ENCODE measurements around the gene ZKSCAN4. TPM values are rescaled to one million over a fixed set of nuclear protein-coding genes. Genes with fewer than 3 reads are reported as not detected.

Gene ZKSCAN4
- 11.6 TPM for polyA plus RNA-seq (ENCODE audit: insufficient read length)
- long read RNA-seq, donor 1, partial matches to known transcripts: 5 of 9 reads
- long read RNA-seq, donor 1, other reads (novel, unspliced or antisense): 0 of 9 reads
- long read RNA-seq, donor 2, transcript ZKSCAN4-201 (5 exons, 2,375 nt): major isoform, 5 of 5 reads
- long read RNA-seq, donor 2, partial matches to known transcripts: 0 of 5 reads
- long read RNA-seq, donor 2, other reads (novel, unspliced or antisense): 0 of 5 reads
- long read RNA-seq, donor 3, partial matches to known transcripts: 0 of 1 reads
- long read RNA-seq, donor 3, other reads (novel, unspliced or antisense): 0 of 1 reads
- long read RNA-seq, donor 4: 0 reads
- long read RNA-seq, donor 5, partial matches to known transcripts: 0 of 4 reads
- long read RNA-seq, donor 5, other reads (novel, unspliced or antisense): 0 of 4 reads
- long read RNA-seq, donor 6, partial matches to known transcripts: 5 of 5 reads
- long read RNA-seq, donor 6, other reads (novel, unspliced or antisense): 0 of 5 reads
- long read RNA-seq, donor 7, partial matches to known transcripts: 0 of 3 reads
- long read RNA-seq, donor 7, other reads (novel, unspliced or antisense): 0 of 3 reads
- long read RNA-seq, donor 8, partial matches to known transcripts: 35 of 35 reads
- long read RNA-seq, donor 8, other reads (novel, unspliced or antisense): 0 of 35 reads

DNA sequence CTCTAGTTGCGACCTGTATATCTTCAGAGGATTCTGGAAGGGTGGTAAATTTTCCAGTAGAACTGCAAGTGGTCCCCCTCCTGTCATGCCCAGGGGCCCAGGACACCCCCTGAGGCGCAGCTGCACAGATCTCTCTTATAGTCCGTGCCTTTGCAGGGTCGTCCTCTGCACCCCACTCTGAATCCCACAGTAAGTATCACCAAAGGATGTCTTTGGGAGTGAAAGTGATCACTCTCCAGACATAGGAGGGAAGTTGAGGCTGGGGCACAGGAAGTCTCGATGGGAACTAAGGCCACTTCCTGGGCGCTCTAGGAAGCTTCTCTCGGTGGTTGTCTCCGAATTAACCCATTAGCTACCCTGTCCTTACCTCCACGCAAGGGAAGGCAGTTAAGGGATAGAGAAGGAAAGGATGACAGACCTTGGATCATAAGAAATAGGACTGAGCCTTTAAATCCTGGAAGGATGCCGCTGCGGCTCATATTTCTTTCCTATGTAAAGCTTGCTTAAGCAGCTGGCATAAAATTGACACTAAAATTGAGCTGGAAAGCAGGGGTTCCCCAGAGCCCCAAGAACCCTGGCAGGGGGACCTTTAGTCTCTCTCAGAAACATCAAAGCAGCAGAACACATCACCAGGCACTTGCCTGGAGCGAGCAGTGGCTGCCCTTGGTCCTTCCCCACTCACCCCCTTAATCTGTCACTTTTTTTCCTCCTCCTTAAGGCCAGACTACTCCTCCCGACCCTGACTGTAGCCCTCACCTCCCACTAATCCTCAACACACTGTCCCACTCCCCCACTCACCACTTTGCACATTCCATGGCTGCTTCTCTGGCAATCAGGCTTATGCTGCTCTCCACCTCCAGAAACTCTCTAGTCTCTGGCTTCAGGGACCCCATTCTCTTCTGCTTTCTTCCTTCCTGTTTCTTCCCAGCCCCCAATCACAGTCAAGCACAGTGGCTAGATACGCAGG, at the start of gene ZKSCAN4:
ZKSCAN4 (minus strand) TSS at position 261 of the 967 bp plus-strand sequence. CDS start 289 bp downstream, outside the sequence.
- peak; percentile 92 for DNase-seq

DNA sequence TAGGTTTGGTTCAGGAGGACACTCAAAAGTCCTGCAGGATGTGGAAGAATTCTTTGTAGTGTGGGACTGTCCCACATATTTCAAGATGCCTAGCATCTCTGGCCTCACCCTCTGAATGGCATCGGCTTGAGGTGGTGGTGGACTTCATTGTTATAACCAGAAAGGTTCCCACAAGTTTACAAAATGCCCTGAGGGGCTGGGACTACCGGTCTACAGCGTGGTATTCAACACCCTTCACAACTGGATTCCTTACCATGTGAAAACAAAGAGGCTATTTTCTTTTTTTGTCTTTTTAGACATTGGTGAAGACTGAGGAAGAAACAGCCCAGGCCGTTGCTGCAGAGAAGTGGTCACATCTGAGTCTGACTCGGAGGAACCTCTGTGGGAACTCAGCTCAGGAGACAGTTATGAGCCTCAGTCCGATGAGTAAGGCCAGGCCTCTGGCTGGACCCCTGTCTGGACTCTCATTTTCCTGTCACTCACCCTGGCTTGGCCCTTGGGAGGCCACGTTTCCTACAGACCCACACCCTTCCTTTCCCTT, 44.5 kb upstream of the ZKSCAN4 start:
- no peak for DNase-seq

DNA sequence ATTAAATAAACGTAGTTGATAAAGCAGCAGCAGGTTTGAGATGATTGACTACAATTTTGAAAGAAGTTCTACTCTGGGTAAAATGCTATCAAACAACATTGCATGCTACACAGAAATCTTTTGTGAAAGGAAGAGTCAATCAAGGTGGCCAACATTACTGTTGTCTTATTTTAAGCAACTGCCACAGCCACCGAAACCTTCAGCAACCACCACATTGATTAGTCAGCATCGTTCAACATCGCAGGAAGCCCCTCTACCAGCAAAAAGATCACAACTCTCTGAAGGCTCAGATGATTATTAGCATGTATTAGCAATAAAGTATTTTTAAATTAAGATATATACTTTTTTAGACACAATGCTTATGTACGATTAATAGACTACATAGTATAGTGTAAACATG, 43.3 kb upstream of the ZKSCAN4 start:
- no peak for DNase-seq

DNA sequence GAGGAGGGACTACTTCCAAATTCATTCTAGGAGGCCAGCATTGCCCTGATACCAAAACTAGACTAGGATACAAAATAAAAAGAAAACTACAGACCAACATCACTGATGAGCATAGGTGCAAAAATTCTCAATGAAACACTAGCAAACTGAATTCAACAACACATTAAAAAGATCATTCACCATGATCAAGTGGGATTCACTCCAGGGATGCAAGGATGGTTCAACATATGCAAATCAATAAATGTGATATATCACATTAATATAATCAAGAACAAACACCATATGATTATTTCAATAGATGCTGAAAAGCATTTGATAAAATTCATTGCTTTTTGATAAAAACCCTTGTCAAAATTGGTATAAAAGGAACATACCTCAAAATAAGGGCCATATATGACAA, 39.5 kb upstream of the ZKSCAN4 start:
- DNase-seq: no peak

DNA sequence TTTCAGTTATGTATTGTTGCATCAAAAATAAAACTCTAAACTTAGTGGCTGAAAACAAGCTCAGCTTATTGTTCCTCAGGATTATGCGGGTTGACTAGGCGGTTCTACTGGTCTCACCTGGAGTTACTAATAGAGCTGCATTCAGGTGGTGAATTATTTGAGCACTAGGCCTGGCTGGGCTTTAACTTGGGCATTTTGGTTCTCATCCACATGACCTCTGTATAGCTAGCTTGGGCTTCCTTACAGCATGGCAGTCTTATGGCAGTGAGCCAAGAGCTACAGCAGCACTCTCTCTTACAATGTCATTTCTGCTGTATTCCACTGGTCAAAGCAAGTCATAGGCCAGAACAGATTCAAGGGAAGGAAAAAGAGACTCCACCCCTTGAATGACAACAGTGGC, 30.9 kb upstream of the ZKSCAN4 start:
- DNase-seq: no peak

DNA sequence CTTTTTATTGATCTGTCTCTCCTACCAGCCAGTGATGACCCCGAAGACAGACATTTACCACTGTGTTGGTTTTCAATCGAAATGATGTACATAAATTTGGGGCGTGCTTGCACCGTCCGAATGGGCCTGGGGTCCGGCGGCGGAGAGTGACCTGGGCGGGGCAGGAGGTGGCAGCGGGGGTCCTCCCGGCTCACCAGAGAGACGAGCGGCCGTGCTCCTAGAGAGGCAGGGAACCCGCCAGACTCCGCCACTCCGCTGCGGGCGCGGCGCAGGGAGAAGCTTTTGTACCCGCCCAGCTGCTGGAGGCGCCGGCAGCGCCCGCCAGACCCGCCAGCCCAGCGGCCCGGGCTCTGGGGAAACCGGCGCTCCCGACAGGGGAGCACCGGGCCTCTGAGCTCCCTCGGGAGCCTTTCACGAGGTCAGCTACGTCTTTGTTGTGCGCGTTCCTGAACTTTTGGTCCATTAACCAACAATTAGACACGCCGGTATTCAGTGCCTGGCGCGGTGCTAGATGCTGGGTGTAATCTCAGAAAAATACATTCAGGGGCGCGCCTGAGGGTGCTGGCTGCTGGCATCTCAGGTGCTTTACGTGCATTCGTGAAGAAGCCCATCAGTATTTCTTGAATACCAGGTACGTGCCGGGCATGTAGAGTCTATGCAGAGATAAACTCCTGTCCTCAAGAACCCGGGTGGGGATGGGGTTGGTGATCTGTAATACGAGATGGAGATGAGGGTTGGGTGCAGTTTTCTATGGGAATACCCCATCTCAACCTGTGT, 29.4 kb upstream of the ZKSCAN4 start, which contains the start of gene PGBD1:
PGBD1 (plus strand) TSS at position 285 of the 777 bp plus-strand sequence. CDS start 2,242 bp downstream, outside the sequence.
- peak; percentile 60 for DNase-seq

DNA sequence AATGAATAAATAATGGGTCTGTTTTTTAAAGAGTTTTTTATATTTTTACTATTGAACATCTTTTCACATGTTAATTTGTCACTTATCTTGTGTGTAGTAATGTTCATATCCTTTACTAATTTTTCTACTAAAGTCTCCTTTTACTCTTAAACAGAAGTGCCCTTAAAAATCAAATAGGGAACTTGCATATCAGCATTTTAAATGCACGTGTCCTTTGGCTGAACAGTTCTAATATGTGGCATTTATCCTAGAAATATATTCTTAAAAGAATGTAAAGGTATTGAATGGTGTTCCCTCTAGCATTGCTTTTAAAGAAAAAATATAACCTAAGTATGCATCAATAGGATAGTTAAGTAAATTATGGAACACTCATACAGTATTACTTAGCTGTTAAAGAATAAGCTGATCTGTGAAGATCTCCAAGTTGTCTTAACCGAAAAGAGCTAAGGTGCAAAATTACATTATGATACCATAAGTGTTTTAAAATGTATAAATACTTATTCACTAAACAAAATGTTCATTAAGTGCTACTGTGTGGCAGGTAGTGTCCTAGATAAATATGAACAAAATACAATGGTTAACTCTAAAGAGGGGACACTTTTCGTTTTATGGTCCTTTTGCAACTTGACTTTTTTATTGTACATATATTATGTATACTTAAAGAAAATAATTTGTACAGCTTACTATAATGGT, 28.7 kb upstream of the ZKSCAN4 start:
- DNase-seq: no peak

DNA sequence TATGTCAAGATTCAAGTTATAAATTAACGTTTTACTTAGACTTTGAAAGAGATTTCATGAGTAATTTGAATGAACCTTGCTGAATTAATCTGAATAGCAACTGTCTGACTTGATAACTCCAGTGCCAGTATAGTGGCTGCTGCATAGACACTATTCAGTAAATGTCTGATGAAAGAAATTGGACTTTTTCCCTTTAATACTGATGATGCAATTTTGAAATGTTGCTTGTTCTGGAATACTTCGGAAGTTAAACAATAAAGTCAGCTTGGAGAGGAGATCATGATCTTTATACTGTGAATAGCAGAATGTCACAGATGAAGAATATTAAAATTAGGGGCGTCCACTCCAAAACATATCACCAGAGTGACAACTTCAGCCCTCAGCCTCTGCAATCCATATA, 25.7 kb upstream of the ZKSCAN4 start:
- DNase-seq: no peak

DNA sequence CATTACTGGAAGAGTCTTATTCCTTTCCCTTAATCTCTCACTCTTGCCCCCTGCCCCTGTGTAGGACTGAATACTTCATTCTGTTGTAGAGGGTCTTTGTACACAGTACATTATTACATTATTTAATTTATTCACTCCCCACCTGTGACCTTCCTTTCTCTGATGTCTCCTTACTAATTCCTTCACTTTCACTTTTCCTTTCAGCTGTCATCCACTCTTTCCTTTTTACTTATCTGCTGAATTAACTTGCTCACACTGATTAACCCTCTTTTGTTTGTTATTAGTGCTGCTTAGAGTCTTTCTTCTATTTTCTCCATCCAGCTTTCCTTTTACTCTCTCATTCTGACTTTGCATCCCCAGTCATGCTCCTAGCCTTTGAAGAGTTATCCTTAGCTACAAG, 22.8 kb upstream of the ZKSCAN4 start:
- DNase-seq: no peak

DNA sequence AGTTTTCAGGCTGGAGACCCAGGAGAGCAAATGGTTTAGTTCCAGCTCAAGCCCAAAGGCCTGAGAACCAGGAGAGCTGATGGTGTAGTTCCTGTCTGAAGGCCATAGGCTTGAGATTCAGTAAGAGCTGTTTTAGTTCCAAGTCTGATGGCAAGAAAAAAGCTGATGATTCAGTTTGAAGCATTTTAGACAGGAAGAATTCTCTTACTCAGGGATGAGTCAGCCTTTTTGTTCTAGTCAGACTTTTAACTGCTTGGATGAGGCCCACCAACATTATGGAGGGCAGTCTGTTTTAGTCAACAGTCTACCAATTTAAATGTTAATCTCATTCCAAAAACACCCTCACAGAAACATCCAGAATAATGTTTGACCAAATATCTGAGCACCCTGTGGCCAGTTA, 17.4 kb upstream of the ZKSCAN4 start:
- DNase-seq: no peak

DNA sequence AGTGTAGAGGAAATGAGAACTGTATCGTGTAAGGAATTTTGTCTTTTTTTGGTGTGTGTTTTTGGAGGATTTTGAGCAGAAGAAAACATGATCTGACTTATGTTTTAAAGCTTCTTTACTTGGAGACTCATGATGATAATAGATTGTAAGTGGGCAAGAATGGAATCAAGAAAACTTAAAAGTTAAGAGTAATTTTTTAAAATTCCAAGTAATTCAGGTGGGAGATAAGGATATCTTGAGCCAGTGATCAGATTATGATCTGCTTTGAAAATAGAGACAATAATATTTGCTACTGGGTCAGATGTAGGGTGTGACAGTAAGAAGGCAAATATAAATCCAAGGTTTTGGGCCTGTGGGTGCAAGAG, 15.6 kb upstream of the ZKSCAN4 start:
- DNase-seq: no peak

DNA sequence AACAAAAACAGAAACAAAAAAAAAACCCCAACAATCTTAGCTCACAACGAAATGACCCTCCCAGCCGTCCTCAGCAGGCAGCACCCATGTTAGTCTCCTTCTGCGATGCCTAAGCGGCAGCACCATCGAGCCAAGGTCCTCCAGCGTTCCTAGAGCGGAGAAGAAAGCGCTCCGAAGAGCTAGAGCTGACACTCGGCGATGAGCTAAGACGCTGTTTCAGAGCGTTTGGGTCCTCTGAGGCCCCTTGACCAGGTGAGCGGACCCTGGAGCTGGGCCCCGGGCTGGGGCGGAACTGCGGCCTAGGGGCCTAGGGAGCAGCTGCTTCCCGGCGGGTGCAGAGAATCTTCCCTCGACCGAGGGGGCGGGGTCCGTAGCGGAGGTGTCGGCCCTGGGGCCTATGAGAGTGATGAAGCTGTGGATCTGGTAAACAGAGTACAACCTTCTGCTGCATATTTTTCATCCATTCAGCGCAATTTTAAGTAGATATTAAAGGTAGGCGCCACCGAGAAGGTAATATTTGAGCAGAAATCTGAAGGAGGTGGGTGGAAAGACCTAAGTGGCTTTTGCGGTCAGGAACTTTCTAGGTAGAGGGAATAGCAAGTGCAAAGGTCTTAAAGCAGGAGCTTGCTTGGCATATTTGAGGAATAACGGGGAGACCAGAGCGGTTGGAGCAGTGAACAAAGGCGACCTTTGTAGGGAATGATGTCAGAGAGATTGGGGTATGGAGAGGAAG, 15.1 kb upstream of the ZKSCAN4 start, which contains the start of gene ZSCAN26:
ZSCAN26 (plus strand) TSS at position 182 of the 733 bp plus-strand sequence. CDS start 4,777 bp downstream, outside the sequence.
- peak; percentile 93 for DNase-seq

DNA sequence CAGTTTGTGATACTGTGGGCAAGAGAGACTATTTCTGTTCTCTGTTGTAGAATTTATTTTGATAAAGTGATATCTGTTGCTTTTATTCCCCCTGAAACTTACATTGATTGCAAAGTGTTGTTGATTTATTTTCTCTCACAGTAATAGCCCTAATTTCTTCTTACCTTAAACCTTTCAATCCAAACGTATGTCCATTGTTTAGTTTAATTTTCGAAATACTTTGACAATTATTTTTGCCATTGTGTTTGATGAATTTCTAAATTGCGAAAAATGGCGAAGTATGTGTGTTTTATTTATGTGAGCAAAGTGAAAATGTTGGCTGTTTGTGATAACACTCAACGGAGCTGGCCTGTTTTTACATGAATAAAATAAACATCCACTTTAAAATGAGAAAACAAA, 14.5 kb upstream of the ZKSCAN4 start:
- no peak for DNase-seq

DNA sequence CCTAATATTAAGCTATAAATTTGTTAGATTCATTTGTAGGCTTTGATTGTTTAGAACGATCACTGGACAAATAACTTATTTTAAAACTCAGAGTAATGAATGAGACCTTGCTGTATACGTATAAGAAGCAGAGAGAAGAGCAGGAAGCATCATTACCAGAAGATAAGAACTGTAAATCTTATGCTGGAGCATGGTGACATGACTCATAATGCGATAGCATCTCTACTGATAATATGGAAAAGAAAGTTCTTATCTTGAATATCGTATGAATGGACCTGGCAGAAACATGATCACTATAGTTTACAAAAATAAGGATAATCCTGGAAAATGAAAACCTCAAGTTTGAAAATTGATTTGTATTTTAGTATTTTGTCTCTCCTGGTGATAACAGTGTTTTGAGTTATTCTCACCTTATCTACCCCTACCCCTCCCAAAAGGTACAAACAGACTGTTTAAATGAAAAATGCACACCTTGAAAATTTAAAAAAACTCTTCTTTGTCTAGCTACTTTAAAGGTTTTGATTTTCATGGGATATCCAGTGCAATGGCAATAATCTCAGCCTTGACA, 12.8 kb upstream of the ZKSCAN4 start:
- no peak for DNase-seq

DNA sequence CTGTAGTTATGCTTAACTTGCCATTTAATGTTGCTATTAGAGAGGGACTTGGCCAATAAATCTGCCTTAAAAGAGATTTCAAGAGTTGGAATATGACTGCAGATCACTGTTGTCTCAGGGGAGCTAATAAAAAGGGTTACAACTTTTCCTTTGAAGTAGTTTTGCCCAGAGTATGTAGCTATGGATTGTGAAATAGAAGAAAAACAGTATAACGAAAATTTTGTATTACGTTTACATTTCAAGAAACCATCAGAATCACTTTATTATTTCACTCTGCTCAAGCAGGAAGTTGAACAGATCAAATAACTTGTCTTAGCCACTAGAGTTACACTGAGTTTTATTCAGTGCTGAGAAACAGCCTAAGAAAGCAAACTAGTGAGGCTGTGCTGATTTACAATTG, 11.9 kb upstream of the ZKSCAN4 start:
- DNase-seq: no peak

DNA sequence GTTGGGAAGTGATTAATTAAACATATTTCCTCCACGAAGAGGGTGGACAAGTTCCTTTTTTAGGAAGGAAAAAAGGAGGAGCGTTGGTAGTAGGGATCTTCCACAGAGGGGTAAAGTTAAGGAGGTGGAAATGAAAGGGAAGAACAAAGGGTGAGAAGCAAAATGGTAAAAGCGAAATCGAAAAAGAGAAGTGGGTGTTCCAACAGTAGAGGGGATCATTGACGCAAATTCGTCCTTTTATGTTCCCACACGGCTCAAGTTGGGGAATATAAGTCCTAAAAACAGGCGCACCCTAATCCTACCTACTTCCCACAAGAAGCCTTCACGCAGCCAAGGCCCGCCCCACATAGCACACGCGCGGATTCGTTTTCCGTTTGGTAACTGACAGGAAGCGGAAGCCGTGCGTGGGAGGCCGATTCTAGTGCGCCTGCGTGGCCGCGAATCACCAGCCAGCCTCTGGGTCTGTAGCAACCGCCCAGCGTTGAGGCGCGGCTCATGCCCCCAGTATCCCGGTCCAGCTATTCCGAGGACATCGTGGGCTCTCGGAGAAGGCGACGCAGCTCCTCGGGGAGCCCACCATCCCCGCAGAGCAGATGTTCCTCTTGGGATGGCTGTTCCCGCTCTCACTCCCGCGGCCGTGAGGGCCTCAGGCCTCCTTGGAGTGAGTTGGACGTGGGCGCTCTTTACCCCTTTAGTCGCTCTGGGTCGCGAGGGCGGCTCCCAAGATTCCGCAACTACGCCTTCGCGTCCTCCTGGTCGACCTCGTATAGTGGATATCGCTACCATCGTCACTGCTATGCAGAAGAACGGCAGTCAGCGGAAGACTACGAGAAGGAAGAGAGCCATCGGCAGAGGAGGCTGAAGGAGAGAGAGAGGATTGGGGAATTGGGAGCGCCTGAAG, 7.1 kb upstream of the ZKSCAN4 start, which contains the start of gene NKAPL:
NKAPL (plus strand) TSS at position 421 of the 901 bp plus-strand sequence; CDS start at position 496, 75 bp downstream.
- peak; percentile 55 for DNase-seq

DNA sequence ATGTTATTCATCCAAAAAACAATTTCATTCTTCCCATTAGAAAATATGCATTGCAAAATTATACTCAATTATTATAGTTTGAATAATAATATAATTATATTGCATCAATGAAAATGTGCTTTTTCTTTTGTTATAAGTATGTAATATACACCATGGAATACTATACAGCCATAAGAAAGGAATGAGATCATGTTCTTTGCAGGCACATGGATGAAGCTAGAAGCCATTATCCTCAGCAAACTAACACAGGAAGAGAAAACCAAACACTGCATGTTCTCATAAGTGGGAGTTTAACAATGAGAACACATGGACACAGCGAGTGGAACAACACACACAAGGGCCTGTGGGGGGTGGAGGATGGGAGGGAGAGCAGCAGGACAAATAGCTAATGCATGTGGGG, 5.0 kb upstream of the ZKSCAN4 start:
- DNase-seq: no peak

DNA sequence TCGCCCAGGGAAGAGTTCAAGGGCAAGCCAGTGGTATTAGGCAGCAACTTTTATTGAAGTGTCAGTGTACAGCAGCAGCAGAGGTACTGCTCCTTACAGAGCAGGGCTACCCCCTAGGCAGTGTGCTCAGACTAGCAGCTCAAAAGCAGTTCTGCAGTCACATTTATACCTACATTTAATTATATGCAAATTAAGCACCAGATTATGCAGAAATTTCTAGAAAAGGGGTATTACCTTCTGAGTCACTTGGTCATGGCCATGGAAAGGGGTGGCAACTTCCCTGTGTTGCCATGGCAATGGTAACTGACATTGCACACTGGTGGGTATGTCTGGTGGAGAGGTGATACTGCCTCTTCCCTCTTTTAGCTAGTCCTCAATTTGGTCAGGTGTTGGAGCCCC, 2.1 kb upstream of the ZKSCAN4 start:
- no peak for DNase-seq

Measured in left kidney (tissue), 8 donors.